Activated gamma-delta T cell (primary cell): Measurements from ENCODE around the gene TMEM164.

ENCODE experiments used
- DNase-seq: peaks from one replicate; lab custom pipeline; 2025; lab: John Stamatoyannopoulos, UW

TMEM164 gene

GRCh38 chrX:110210417-110211139, 207.7 kb downstream of the TMEM164 start:
- no peak for DNase-seq

DNA sequence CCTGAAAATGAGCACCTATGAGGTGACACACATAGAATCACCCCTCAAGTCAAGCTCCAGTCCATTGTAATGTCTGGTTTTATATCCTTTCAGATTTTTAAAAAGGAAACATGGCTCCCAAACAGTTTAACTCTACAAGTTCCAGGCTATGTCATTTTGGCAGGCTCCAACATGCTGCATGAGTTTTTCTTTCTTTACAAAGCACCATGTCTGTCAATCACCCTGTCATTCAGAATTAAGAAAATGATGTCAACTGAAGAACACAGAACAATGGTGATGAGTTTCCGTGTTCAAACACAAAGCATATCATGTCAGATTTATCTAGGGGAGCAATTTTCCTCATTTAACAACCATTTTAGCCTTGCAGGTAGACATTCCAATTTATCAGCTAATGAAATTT, 208.4 kb downstream of the TMEM164 start:
- DNase-seq, result no peak

- no peak for DNase-seq
These were observed 209.4 kb downstream of the TMEM164 start for GRCh38 chrX:110212299-110212698.

DNA sequence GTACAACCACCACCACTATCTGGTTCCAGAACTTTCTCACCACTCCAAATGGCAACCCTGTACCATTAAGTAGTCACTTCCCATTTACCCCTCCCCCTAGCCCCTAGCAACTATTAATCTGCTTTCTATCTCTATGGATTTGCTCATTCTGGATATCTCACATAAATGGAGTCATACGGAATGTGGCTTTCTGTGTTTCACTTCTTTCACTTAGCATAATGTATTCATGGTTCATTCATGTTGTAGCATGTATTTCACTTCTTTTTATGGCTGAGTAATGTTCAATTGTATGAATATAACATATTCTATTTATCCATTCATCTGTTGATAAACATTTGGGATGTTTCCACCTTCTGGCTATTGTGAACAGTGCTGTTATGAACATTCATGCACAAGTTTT, 210.3 kb downstream of the TMEM164 start:
- no peak for DNase-seq

DNA sequence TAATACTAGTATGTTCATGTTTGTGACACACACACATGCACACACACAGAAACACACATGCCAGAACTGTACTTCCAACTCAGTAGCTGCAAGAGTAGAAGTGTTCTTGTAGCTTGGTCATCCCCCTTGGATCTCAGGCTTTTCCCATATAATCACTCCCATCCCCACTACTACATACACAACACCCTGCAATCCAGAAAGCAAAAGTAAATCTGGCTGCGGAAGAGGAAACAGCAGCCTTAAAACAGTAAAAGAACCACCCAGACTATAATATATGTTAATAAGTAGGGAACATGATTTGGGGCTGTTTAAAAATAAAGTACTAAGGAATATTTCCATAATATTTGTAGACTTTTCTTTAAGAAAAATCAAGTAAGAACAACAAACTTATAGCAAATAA, 211.8 kb downstream of the TMEM164 start:
- DNase-seq, result no peak

- no peak for DNase-seq
These were observed 212.5 kb downstream of the TMEM164 start for GRCh38 chrX:110215411-110215810.

GRCh38 chrX:110216027-110216426, 213.1 kb downstream of the TMEM164 start:
- no peak for DNase-seq

- no peak for DNase-seq
These were observed 215.7 kb downstream of the TMEM164 start for GRCh38 chrX:110218591-110218990.

DNA sequence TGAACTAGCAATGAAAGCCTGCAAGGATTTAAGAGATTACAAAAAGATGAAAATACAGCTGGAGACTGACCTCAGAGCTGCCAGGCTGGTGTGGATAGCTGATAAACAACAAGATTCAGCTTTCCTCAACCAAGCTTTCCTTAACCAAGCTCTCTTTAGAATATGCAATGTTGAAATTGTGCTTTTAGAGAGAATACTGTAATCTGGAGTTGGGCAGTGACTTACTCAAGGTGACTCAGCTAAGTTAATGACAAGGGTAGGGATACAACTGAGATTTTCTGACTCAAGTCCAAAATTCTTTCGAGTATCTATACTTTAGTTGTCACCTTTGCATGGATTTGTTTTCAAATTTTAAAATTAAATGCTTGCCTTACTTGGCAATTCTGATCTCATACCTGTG, 217.0 kb downstream of the TMEM164 start:
- DNase-seq, result no peak

GRCh38 chrX:110222497-110223257, 219.8 kb downstream of the TMEM164 start:
- DNase-seq, result no peak

DNA sequence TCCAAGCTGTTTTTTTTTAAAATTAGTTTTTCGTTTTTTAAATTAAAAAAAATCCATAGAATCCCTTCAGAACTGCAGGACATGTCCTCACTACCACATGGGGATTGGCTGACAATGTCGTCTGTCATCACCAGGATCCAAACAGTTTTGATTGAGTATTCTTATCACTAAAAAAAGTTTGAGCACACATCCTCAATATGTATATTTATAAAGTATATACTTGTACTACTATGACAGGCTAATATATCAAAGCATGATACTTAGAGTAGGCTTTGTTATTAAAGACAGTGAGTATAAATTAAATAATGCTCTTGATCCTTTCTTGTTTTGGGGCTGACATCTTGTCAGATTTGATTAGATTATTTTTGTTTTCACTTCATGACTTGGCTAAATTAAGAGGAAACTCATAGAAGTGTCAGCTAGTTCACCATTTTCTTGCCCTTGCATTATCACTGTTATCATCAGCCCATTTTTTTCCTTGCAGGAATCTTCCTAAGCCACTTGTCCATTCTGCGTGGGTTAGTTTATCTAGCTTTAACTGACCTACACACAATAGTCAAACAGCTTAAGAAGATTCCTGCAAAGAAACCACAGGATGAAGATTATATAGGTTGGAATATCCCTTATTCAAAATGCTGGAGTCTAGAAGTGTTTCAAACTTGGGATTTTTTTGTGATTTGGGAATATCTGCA, 222.2 kb downstream of the TMEM164 start:
- no peak for DNase-seq

DNA sequence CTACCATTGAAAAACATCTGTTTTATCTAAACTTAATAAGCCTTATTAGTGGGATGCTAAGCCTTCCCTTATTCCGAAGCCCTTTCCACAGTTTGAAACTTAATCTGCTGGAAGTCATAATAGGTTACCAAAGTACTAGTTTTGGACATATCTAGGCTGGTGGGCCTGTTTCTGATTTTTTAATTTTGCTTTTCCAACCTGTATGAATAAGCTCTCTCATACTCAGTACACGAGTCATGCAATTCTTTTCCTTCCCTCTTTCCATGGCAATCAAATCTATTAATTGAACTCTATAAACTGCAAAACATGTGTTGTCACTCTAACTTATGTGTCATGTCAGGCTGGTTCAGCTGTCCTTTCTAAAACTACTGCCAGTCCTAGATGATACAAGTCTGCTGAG, 224.0 kb downstream of the TMEM164 start:
- DNase-seq, result no peak
